Effector memory CD8-positive, alpha-beta T cell (primary cell): ENCODE results near the gene SHB.

Experiments used
- ATAC-seq: fragments of 150-1000 bp; cut with Tn5 transposase; replicated peaks from 2 replicates; pipeline ENCODE4 v1.10.0; 2021; ENCODE audit warnings: mild to moderate bottlenecking, moderate library complexity
- DNase-seq, 3 experiments: peaks; one replicate each; pipeline ENCODE4 v3.0.0; 2021
- H3K27ac Mint-ChIP-seq, 2 donors: one replicate each; pipeline ENCODE4 v1.8.0; 2022; ENCODE audit warnings: mild to moderate bottlenecking in 2 of 2, mixed read lengths in 2 of 2, moderate library complexity in 2 of 2
- H3K27me3 Mint-ChIP-seq, 2 donors: one replicate each; pipeline ENCODE4 v1.8.0; 2022; ENCODE audit warnings: mixed read lengths in 2 of 2
- H3K36me3 Mint-ChIP-seq: one replicate; pipeline ENCODE4 v1.8.0; 2022; ENCODE audit warnings: mild to moderate bottlenecking, moderate library complexity, mixed read lengths; ENCODE audit not compliant: insufficient read depth
- H3K4me1 Mint-ChIP-seq, 2 donors: one replicate each; pipeline ENCODE4 v1.8.0; 2022; ENCODE audit warnings: low read depth in 2 of 2, mixed read lengths in 2 of 2
- H3K4me3 Mint-ChIP-seq, 2 donors: one replicate each; pipeline ENCODE4 v1.8.0; 2022; ENCODE audit warnings: mild to moderate bottlenecking in 2 of 2, mixed read lengths in 2 of 2, moderate library complexity in 2 of 2
- H3K9me3 Mint-ChIP-seq, 2 donors: one replicate each; pipeline ENCODE4 v1.8.0; 2022; ENCODE audit warnings: mixed read lengths in 2 of 2

Gene SHB

GRCh38 chr9:38026021-38026809 lies 42.8 kb downstream of the SHB start:
- no peaks in the 10 kb centered on the region for H3K9me3 Mint-ChIP-seq

GRCh38 chr9:38025166-38025565 lies 43.9 kb downstream of the SHB start:
- ATAC-seq (no peak), DNase-seq (no peak)
- H3K9me3 Mint-ChIP-seq, result no peaks in the 10 kb centered on the region
- no peaks in the 10 kb centered on the region for H3K4me1 Mint-ChIP-seq
- H3K4me3 Mint-ChIP-seq, result no peak overlapping the region
- peak overlapping the region in 1 of 2 donors; percentile 18 for H3K27ac Mint-ChIP-seq
- peaks cover 0 to 9% of the 10 kb centered on the region in 2 donors for H3K27me3 Mint-ChIP-seq
- peaks cover 6% of the 10 kb centered on the region for H3K36me3 Mint-ChIP-seq

More at GRCh38 chr9:38026021-38026809, 42.8 kb downstream of the SHB start:
- H3K36me3 Mint-ChIP-seq, result peaks cover 6% of the 10 kb centered on the region
- DNase-seq (no peak), ATAC-seq (no peak)
- no peak overlapping the region for H3K4me3 Mint-ChIP-seq
- no peak overlapping the region for H3K27ac Mint-ChIP-seq
- H3K27me3 Mint-ChIP-seq, result peaks cover 0 to 9% of the 10 kb centered on the region in 2 donors
- no peaks in the 10 kb centered on the region for H3K4me1 Mint-ChIP-seq

GRCh38 chr9:38024036-38024681 lies 44.9 kb downstream of the SHB start:
- DNase-seq (no peak), ATAC-seq (no peak)
- H3K36me3 Mint-ChIP-seq, result peaks cover 6% of the 10 kb centered on the region
- H3K4me1 Mint-ChIP-seq, result no peaks in the 10 kb centered on the region
- H3K27me3 Mint-ChIP-seq, result peaks cover 0 to 9% of the 10 kb centered on the region in 2 donors
- H3K9me3 Mint-ChIP-seq, result no peaks in the 10 kb centered on the region
- H3K27ac Mint-ChIP-seq, result peak overlapping the region in 1 of 2 donors; percentile 18
- H3K4me3 Mint-ChIP-seq, result no peak overlapping the region

DNA sequence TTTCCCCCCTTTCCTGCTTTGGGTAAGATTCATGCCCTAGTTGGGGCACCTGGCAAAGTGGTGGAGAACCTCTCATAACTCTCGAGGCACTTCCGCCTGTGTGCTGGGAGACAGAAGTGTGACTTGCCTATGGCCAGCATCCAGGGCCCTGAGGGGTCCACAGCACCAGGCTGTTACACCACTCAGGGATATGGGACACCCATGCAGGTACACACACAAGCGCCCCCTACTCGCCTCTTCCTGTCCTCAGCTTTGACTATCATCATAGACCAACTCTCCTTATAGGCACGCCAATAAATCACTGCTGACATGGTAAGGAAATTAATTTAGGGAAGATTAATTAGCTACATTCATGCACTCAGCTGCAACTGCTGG lies 45.4 kb downstream of the SHB start:
- Mint-ChIP-seq H3K4me1 (no peaks in the 10 kb centered on the region), H3K4me3 (no peak overlapping the region), H3K36me3 (peaks cover 6% of the 10 kb centered on the region), H3K27me3 (peaks cover 0 to 9% of the 10 kb centered on the region in 2 donors), H3K27ac (no peak overlapping the region), H3K9me3 (no peaks in the 10 kb centered on the region)
- ATAC-seq, result no peak
- no peak for DNase-seq

DNA sequence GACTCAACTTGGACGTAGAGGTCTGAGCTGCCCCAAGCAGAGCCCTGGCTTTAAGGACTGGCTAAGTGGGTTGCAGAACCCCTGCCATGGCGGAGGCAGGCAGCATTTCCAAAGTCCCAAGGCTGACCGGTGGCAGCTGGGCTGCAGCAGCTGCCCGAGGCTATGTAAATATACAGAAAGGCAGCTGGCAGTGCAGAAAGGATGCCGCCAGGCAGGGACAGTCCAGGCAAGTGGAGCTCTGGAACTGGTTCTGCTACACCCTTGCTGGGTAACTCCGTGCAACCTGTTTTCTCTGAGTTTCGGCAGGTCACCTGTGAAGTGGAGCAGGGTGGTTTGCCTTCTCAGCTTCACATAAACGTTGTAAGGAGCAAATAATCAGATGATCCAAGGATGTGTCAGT lies 46.0 kb downstream of the SHB start:
- Mint-ChIP-seq H3K36me3 (peaks cover 2% of the 10 kb centered on the region), H3K27ac (no peak overlapping the region), H3K9me3 (no peaks in the 10 kb centered on the region), H3K4me1 (no peaks in the 10 kb centered on the region), H3K4me3 (no peak overlapping the region), H3K27me3 (peaks cover 0 to 9% of the 10 kb centered on the region in 2 donors)
- no peak for DNase-seq
- ATAC-seq, result no peak

- H3K4me1 Mint-ChIP-seq, result no peaks in the 10 kb centered on the region
- H3K4me3 Mint-ChIP-seq, result no peak overlapping the region
- ATAC-seq (no peak), DNase-seq (no peak)
- H3K27me3 Mint-ChIP-seq, result peaks cover 0 to 9% of the 10 kb centered on the region in 2 donors
- H3K36me3 Mint-ChIP-seq, result no peaks in the 10 kb centered on the region
- H3K9me3 Mint-ChIP-seq, result no peaks in the 10 kb centered on the region
- no peak overlapping the region for H3K27ac Mint-ChIP-seq
These were observed 46.7 kb downstream of the SHB start for GRCh38 chr9:38022203-38022895.

GRCh38 chr9:38020151-38021076 lies 48.6 kb downstream of the SHB start:
- no peak overlapping the region for H3K4me3 Mint-ChIP-seq
- H3K36me3 Mint-ChIP-seq, result no peaks in the 10 kb centered on the region
- H3K27ac Mint-ChIP-seq, result no peak overlapping the region
- ATAC-seq (no peak), DNase-seq (no peak)
- no peaks in the 10 kb centered on the region for H3K9me3 Mint-ChIP-seq
- no peaks in the 10 kb centered on the region for H3K4me1 Mint-ChIP-seq
- H3K27me3 Mint-ChIP-seq, result peaks cover 0 to 26% of the 10 kb centered on the region in 2 donors

DNA sequence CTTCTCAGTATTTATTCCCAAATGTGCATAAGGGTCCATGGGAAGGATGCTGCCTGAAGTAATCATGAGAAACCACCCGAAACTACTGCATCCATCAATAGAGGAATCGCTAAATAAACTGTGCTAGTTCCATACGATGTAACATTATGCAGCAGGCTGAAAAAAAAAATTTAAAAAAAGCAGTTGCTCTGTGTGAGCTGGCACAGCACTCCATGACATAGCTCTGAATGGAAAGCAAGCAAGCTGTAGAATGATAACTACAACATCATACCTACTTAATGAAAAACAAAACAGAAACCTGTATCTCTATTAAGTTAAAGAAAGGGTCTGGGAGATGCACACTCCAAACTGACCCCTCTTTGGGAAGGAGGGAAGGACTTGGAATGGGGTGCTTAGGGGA lies 49.3 kb downstream of the SHB start:
- H3K36me3 Mint-ChIP-seq, result no peaks in the 10 kb centered on the region
- H3K4me3 Mint-ChIP-seq, result no peak overlapping the region
- no peak for ATAC-seq
- no peaks in the 10 kb centered on the region for H3K9me3 Mint-ChIP-seq
- H3K27ac Mint-ChIP-seq, result no peak overlapping the region
- peaks cover 0 to 25% of the 10 kb centered on the region in 2 donors for H3K27me3 Mint-ChIP-seq
- H3K4me1 Mint-ChIP-seq, result no peaks in the 10 kb centered on the region
- no peak for DNase-seq

DNA sequence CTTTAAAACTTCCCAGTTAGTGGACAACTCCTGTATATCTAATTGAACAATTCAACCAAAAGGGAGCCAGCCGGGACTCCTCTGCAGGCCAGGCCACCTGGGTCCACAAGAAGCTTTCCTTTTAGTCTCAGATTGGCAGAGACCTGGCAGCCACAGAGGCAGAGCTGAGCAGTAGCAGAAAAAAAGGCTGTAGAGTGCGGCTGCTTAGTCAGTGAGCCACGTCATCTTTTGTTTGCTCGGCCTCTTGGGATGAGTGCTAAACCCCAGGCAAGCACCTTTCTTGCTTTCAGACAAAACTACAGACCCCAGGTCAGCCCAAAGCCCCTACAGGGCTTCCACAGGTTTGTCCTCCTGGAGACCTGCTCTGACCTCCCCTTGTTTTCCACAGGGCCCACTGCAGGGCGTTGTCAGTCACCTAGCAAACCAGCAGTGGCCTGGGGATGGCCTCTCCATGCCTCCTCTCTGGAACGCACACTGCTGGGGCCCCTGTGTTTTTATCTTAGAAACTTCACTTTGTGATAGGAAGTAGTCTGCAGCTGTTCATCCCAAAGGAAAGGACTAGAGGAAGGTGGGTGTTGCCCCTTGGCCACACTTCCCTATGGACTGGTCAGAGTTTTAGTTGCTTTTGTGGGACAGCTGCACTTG lies 49.9 kb downstream of the SHB start:
- Mint-ChIP-seq H3K4me3 (no peak overlapping the region), H3K27me3 (peaks cover 0 to 18% of the 10 kb centered on the region in 2 donors), H3K4me1 (no peaks in the 10 kb centered on the region), H3K27ac (no peak overlapping the region), H3K9me3 (no peaks in the 10 kb centered on the region), H3K36me3 (no peaks in the 10 kb centered on the region)
- ATAC-seq (no peak), DNase-seq (no peak)

DNA sequence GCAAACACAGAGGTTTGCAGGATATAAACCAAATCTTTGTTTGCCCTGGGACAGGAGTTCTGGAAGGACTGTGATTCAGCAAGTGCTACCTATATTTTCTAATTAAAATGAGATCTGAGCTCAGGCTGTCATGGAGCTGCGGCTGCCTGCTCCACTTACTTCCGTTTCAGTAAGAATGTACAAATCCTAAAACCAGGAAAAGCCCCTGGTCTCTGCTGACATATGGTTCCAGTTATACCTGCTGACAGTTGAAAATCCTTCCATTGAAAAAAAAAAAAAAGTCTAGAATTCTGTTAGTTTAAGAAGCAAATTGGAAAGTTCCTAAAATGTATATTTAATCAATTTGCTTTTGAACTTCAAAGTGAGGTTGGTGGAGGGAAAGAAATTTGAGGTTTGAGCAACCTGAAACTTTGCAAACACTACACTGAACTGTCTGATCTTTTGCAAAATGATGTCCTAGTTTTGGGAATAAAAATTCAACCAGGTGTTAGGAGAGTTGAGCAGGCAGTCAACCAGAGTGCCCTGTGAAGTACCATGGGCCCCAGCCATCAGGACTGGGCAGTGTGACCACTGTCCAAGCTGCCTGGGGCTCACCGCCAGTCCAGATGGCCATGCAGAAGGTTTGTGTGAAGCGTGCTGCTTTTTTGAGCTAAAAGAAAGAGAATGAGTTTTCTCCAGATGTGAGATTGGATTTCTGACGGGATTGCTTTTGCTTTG lies 50.6 kb downstream of the SHB start:
- Mint-ChIP-seq H3K36me3 (no peaks in the 10 kb centered on the region), H3K4me3 (no peak overlapping the region), H3K27me3 (peaks cover 0 to 17% of the 10 kb centered on the region in 2 donors), H3K4me1 (no peaks in the 10 kb centered on the region), H3K27ac (no peak overlapping the region), H3K9me3 (no peaks in the 10 kb centered on the region)
- DNase-seq (no peak), ATAC-seq (no peak)

DNA sequence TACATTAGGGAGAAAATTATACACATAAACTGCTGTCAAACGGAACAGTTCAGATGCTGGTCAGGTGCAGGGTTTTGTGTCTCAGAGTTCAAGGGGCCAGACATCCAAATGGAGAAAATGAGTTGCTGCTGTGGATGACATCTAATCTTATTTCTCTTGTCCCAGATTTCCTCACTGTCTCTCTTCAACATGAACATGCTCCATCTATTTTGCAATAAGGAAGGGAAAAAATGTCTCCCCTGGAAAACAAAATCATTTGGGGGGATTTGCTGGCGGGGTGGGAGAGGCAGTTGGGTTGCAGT lies 51.2 kb downstream of the SHB start:
- Mint-ChIP-seq H3K27me3 (peaks cover 0 to 17% of the 10 kb centered on the region in 2 donors), H3K27ac (no peak overlapping the region)

GRCh38 chr9:38017149-38017884 lies 51.7 kb downstream of the SHB start:
- H3K27me3 Mint-ChIP-seq, result peaks cover 0 to 17% of the 10 kb centered on the region in 2 donors
- ATAC-seq (no peak), DNase-seq (no peak)
- H3K4me1 Mint-ChIP-seq, result no peaks in the 10 kb centered on the region
- no peak overlapping the region for H3K4me3 Mint-ChIP-seq
- no peak overlapping the region for H3K27ac Mint-ChIP-seq
- H3K36me3 Mint-ChIP-seq, result no peaks in the 10 kb centered on the region
- no peaks in the 10 kb centered on the region for H3K9me3 Mint-ChIP-seq

More for the DNA sequence above, 51.2 kb downstream of the SHB start:
- Mint-ChIP-seq H3K9me3 (no peaks in the 10 kb centered on the region), H3K4me1 (no peaks in the 10 kb centered on the region), H3K36me3 (no peaks in the 10 kb centered on the region), H3K4me3 (no peak overlapping the region)
- DNase-seq (no peak), ATAC-seq (no peak)
